ENCODE measurements around the gene TSEN54.

TSEN54 gene

GRCh38 chr17:75544250-75544649, 27.9 kb downstream of the TSEN54 start:
- no peak for DNase-seq (ENCODE audit: low spot score)

- DNase-seq (ENCODE audit: low spot score) = no peak
Observed at GRCh38 chr17:75546181-75546580, 29.9 kb downstream of the TSEN54 start.

- no peak for DNase-seq (ENCODE audit: low spot score)
Observed at GRCh38 chr17:75547091-75547490, 30.8 kb downstream of the TSEN54 start.

GRCh38 chr17:75548813-75549212, 32.5 kb downstream of the TSEN54 start:
- DNase-seq (ENCODE audit: low spot score) = no peak

GRCh38 chr17:75549246-75550138, 33.2 kb downstream of the TSEN54 start:
- DNase-seq (ENCODE audit: low spot score) = no peak

- no peak for DNase-seq (ENCODE audit: low spot score)
Observed at GRCh38 chr17:75550139-75550465, 33.8 kb downstream of the TSEN54 start.

GRCh38 chr17:75551266-75551665, 34.9 kb downstream of the TSEN54 start:
- DNase-seq (ENCODE audit: low spot score) = no peak

- DNase-seq (ENCODE audit: low spot score) = no peak
Observed at GRCh38 chr17:75552425-75553294, 36.3 kb downstream of the TSEN54 start.

- no peak for DNase-seq (ENCODE audit: low spot score)
Observed at GRCh38 chr17:75553295-75554110, 37.2 kb downstream of the TSEN54 start.

GRCh38 chr17:75555679-75556153, 39.4 kb downstream of the TSEN54 start:
- DNase-seq (ENCODE audit: low spot score) = no peak

GRCh38 chr17:75557075-75557851, 40.9 kb downstream of the TSEN54 start:
- no peak for DNase-seq (ENCODE audit: low spot score)

GRCh38 chr17:75557852-75558665, 41.7 kb downstream of the TSEN54 start:
- no peak for DNase-seq (ENCODE audit: low spot score)

- no peak for DNase-seq (ENCODE audit: low spot score)
Observed at GRCh38 chr17:75558666-75559530, 42.6 kb downstream of the TSEN54 start.

GRCh38 chr17:75559958-75560533, 43.7 kb downstream of the TSEN54 start:
- DNase-seq (ENCODE audit: low spot score) = no peak

GRCh38 chr17:75561927-75562603, 45.7 kb downstream of the TSEN54 start:
- no peak for DNase-seq (ENCODE audit: low spot score)

GRCh38 chr17:75563063-75563758, 46.9 kb downstream of the TSEN54 start:
- DNase-seq (ENCODE audit: low spot score) = no peak

- no peak for DNase-seq (ENCODE audit: low spot score)
Observed at GRCh38 chr17:75564195-75564594, 47.9 kb downstream of the TSEN54 start.

GRCh38 chr17:75565066-75565465, 48.7 kb downstream of the TSEN54 start:
- no peak for DNase-seq (ENCODE audit: low spot score)

All from COLO829 (cell line).